H9 (cell line): ENCODE results near the gene SS18L1. TPM values are rescaled to one million over a fixed set of nuclear protein-coding genes. Genes with fewer than 3 reads are reported as not detected.

Source experiments
- DNase-seq: peaks from one replicate; pipeline ENCODE4 v3.0.0-alpha.2; 2017
- H2AFZ ChIP-seq: one replicate; pipeline ENCODE4 v1.6.1; 2013; ENCODE audit warnings: mild to moderate bottlenecking, low read length, control low read depth, moderate library complexity
- H2AK5ac ChIP-seq: 2 replicates; pipeline ENCODE4 v1.6.1; 2013; ENCODE audit warnings: low read length, control low read depth, mixed read lengths; ENCODE audit not compliant: insufficient read length
- H2BK120ac ChIP-seq: one replicate; pipeline ENCODE4 v1.6.1; 2013; ENCODE audit warnings: low read depth, mild to moderate bottlenecking, low read length, control low read depth, inconsistent platforms; ENCODE audit not compliant: poor library complexity, severe bottlenecking
- H2BK12ac ChIP-seq: 2 replicates; pipeline ENCODE4 v1.6.1; 2013; ENCODE audit warnings: low read length, control low read depth, mixed read lengths, low read depth; ENCODE audit not compliant: insufficient read length
- H2BK15ac ChIP-seq: 2 replicates; pipeline ENCODE4 v1.6.1; 2013; ENCODE audit warnings: low read depth, low read length, control low read depth
- H2BK20ac ChIP-seq: one replicate; pipeline ENCODE4 v1.6.1; 2013; ENCODE audit warnings: low read depth, mild to moderate bottlenecking, low read length, control low read depth, inconsistent platforms; ENCODE audit not compliant: poor library complexity, severe bottlenecking
- H2BK5ac ChIP-seq: 2 replicates; pipeline ENCODE4 v1.6.1; 2013; ENCODE audit warnings: low read length, control low read depth, mixed read lengths; ENCODE audit not compliant: insufficient read length
- H3K14ac ChIP-seq: 2 replicates; pipeline ENCODE4 v1.6.1; 2013; ENCODE audit warnings: low read length, control low read depth; ENCODE audit not compliant: insufficient read depth
- H3K18ac ChIP-seq: 2 replicates; pipeline ENCODE4 v1.6.1; 2013; ENCODE audit warnings: low read depth, mild to moderate bottlenecking, mixed read lengths, low read length, control low read depth; ENCODE audit not compliant: insufficient read length
- H3K23ac ChIP-seq: 2 replicates; pipeline ENCODE4 v1.6.1; 2013; ENCODE audit warnings: low read length, control low read depth, mixed read lengths, low read depth; ENCODE audit not compliant: insufficient read length
- H3K23me2 ChIP-seq: 2 replicates; pipeline ENCODE4 v1.6.1; 2013; ENCODE audit warnings: low read depth, mild to moderate bottlenecking, mixed read lengths, low read length, control low read depth; ENCODE audit not compliant: insufficient read length, poor library complexity, severe bottlenecking
- H3K27ac ChIP-seq: 2 replicates; pipeline ENCODE4 v1.5.1; 2013; ENCODE audit warnings: low read length, control low read depth, mixed read lengths, low read depth; ENCODE audit not compliant: insufficient read length
- H3K27me3 ChIP-seq: 2 replicates; pipeline ENCODE4 v1.6.1; 2013; ENCODE audit warnings: low read length, control low read depth, inconsistent platforms; ENCODE audit not compliant: insufficient read depth
- H3K4ac ChIP-seq: 2 replicates; pipeline ENCODE4 v1.6.1; 2013; ENCODE audit warnings: low read depth, mild to moderate bottlenecking, control low read depth, inconsistent platforms, low read length, moderate library complexity
- H3K4me1 ChIP-seq: 2 replicates; pipeline ENCODE4 v1.6.1; 2013; ENCODE audit warnings: low read length, control low read depth, inconsistent platforms; ENCODE audit not compliant: insufficient read depth
- H3K4me2 ChIP-seq: 2 replicates; pipeline ENCODE4 v1.6.1; 2013; ENCODE audit warnings: low read length, control low read depth, mixed read lengths; ENCODE audit not compliant: insufficient read length, insufficient read depth
- H3K56ac ChIP-seq: 2 replicates; pipeline ENCODE4 v1.6.1; 2013; ENCODE audit warnings: low read depth, mild to moderate bottlenecking, mixed read lengths, low read length, control low read depth; ENCODE audit not compliant: insufficient read length
- H3K79me1 ChIP-seq: 2 replicates; pipeline ENCODE4 v1.6.1; 2013; ENCODE audit warnings: low read depth, mild to moderate bottlenecking, moderate library complexity, low read length, control low read depth, inconsistent platforms; ENCODE audit not compliant: insufficient read depth, poor library complexity, severe bottlenecking
- H3K79me2 ChIP-seq: 2 replicates; pipeline ENCODE4 v1.6.1; 2013; ENCODE audit warnings: low read length, control low read depth, inconsistent platforms; ENCODE audit not compliant: insufficient read depth
- H3K9ac ChIP-seq: 2 replicates; pipeline ENCODE4 v1.6.1; 2013; ENCODE audit warnings: low read length, control low read depth, mixed read lengths; ENCODE audit not compliant: insufficient read length; ENCODE audit errors: extremely low read depth
- H3K9me3 ChIP-seq: one replicate; pipeline ENCODE4 v1.6.1; 2013; ENCODE audit warnings: low read depth, low read length, inconsistent platforms; ENCODE audit not compliant: control insufficient read depth
- H3T11ph ChIP-seq: one replicate; pipeline ENCODE4 v1.6.1; 2013; ENCODE audit warnings: mild to moderate bottlenecking, low read length, control low read depth, inconsistent platforms
- H4K20me1 ChIP-seq: one replicate; pipeline ENCODE4 v1.6.1; 2013; ENCODE audit not compliant: control insufficient read depth, insufficient read length, insufficient read depth
- H4K5ac ChIP-seq: 2 replicates; pipeline ENCODE4 v1.6.1; 2013; ENCODE audit warnings: low read depth, mild to moderate bottlenecking, mixed read lengths, low read length, control low read depth; ENCODE audit not compliant: insufficient read length
- H4K8ac ChIP-seq: replicated peaks from 2 replicates; pipeline ENCODE4 v1.6.1; 2013; ENCODE audit warnings: low read length, control low read depth, mixed read lengths, low read depth; ENCODE audit not compliant: insufficient read length
- H4K91ac ChIP-seq: 2 replicates; pipeline ENCODE4 v1.6.1; 2013; ENCODE audit warnings: low read depth, mild to moderate bottlenecking, moderate library complexity, mixed read lengths, low read length, control low read depth; ENCODE audit not compliant: insufficient read length
- H3K27ac Mint-ChIP-seq, 3 experiments: 2 replicates in 2 of 3; 3 replicates in 1 of 3; pipeline ENCODE4 v1.8.0; 2020 to 2021; ENCODE audit warnings: mixed read lengths in 3 of 3, mild to moderate bottlenecking in 1 of 3, moderate library complexity in 1 of 3
- H3K27me3 Mint-ChIP-seq: 2 replicates; pipeline ENCODE4 v1.8.0; 2021; ENCODE audit warnings: low read depth, mild to moderate bottlenecking, moderate library complexity, mixed read lengths
- H3K36me3 Mint-ChIP-seq, 3 experiments: 2 replicates in 2 of 3; 3 replicates in 1 of 3; pipeline ENCODE4 v1.8.0; 2020 to 2021; ENCODE audit warnings: low read depth in 3 of 3, mixed read lengths in 3 of 3; ENCODE audit not compliant: insufficient read depth in 1 of 3
- H3K4me1 Mint-ChIP-seq, 2 experiments: 2 replicates each; pipeline ENCODE4 v1.8.0; 2020; ENCODE audit warnings: mixed read lengths in 2 of 2
- H3K4me3 Mint-ChIP-seq, 2 experiments: 2 replicates in 1 of 2; 3 replicates in 1 of 2; pipeline ENCODE4 v1.8.0; 2020 to 2021; ENCODE audit warnings: mild to moderate bottlenecking in 2 of 2, mixed read lengths in 2 of 2, moderate library complexity in 1 of 2
- H3K9me3 Mint-ChIP-seq, 2 experiments: 2 replicates in 1 of 2; 3 replicates in 1 of 2; pipeline ENCODE4 v1.8.0; 2020; ENCODE audit warnings: mild to moderate bottlenecking in 2 of 2, mixed read lengths in 2 of 2, moderate library complexity in 1 of 2
- WGBS: extraction: QIAGEN DNeasy Blood & Tissue Kit; methylation state at CpG from one replicate; pipeline ENCODE4 v1.1.7; 2013; ENCODE audit warnings: missing lambda C conversion rate, low lambda C conversion rate, mixed read lengths; ENCODE audit not compliant: insufficient read length; ENCODE audit errors: extremely low coverage; 5-methylcytosine and 5-hydroxymethylcytosine counted together
- total RNA-seq: library from RNA; stranded (reverse); gene quantifications from 2 replicates; pipeline ENCODE4 v1.2.1, GENCODE V29; 2021
- TF ChIP-seq, protein P1 (sequence below): fragments of 200-600 bp; sonication (generic); conservative IDR thresholded peaks from 3 replicates; pipeline ENCODE4 v1.8.0; 2021; ENCODE audit warnings: antibody characterized with exemption, mild to moderate bottlenecking

SS18L1 gene
- total RNA-seq, 1 experiment from 2014 or later: 22.2 TPM

DNA sequence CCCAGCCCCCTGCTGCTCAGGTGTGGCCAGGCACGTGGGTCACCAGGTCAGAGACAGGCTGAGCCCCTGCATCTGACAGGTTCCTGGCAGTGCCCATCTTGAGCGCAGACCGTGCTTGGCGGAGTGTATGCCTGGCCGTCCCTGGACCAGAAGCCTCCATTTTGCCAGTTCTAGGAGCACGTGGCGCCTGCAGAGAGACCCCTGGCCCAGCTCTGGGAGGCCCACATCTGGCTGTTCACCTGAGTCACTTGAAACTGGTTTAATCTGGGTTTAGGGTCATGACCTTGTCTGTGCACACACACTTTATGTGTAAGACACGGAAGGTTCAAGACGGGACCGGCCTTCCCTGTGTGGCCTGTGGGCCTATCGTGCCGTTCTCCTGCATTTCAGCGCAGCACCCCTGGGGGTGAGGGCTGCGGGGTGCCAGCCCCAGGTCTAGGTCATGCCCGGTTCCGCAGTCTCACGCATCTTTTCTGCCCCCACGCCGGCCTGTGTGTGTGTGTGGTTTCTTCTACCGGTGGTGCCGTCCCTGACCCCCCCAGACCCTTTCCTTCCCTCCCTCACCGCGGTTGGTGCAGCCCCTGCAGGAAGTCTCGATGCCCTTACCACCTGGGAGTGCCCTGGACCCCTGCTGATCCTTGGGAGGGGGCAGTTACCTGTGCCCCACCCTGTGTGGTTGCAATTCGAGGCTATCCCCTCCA, 14.0 kb downstream of the SS18L1 start:
- H3K27ac Mint-ChIP-seq: peak overlapping the region in 2 of 3 experiments; percentile 48 to 68; a peak in 2 of 7 replicates
- no peak for DNase-seq

More for the DNA sequence above, 14.0 kb downstream of the SS18L1 start:
- Mint-ChIP-seq H3K4me1 (peaks cover 25 to 29% of the 10 kb centered on the region in 2 experiments), H3K27me3 (no peaks in the 10 kb centered on the region), H3K4me3 (no peak overlapping the region), H3K9me3 (peaks cover 4 to 6% of the 10 kb centered on the region in 2 experiments; a peak in 2 of 5 replicates), H3K36me3 (peaks cover 32 to 55% (median 50%) of the 10 kb centered on the region in 3 experiments)
- Histone ChIP-seq H4K8ac (no peak overlapping the region), H4K20me1 (no peaks in the 10 kb centered on the region), H3K56ac (no peak overlapping the region), H4K91ac (no peak overlapping the region), H2BK15ac (no peak overlapping the region), H3K23me2 (no peaks in the 10 kb centered on the region), H3K18ac (no peak overlapping the region), H3K23ac (no peak overlapping the region), H2BK5ac (no peak overlapping the region), H2AFZ (no peak overlapping the region), H3K79me2 (peaks cover 12% of the 10 kb centered on the region; the same call in 1 of the 2 replicates), H3K9ac (no peak overlapping the region), H3T11ph (no peak overlapping the region), H3K27ac (no peak overlapping the region), H2AK5ac (no peak overlapping the region), H2BK20ac (no peak overlapping the region), H3K14ac (no peak overlapping the region; the same call in 1 of the 2 replicates), H3K4me1 (no peaks in the 10 kb centered on the region), H3K27me3 (no peaks in the 10 kb centered on the region), H4K5ac (no peak overlapping the region), H3K79me1 (peaks cover 4% of the 10 kb centered on the region), H3K9me3 (no peaks in the 10 kb centered on the region), H2BK120ac (no peak overlapping the region), H2BK12ac (no peak overlapping the region), H3K4me2 (no peak overlapping the region), H3K4ac (no peak overlapping the region)
- no CpG with 5 or more reads among the region's 25 CpGs for WGBS
- TF ChIP-seq, protein P1, sequence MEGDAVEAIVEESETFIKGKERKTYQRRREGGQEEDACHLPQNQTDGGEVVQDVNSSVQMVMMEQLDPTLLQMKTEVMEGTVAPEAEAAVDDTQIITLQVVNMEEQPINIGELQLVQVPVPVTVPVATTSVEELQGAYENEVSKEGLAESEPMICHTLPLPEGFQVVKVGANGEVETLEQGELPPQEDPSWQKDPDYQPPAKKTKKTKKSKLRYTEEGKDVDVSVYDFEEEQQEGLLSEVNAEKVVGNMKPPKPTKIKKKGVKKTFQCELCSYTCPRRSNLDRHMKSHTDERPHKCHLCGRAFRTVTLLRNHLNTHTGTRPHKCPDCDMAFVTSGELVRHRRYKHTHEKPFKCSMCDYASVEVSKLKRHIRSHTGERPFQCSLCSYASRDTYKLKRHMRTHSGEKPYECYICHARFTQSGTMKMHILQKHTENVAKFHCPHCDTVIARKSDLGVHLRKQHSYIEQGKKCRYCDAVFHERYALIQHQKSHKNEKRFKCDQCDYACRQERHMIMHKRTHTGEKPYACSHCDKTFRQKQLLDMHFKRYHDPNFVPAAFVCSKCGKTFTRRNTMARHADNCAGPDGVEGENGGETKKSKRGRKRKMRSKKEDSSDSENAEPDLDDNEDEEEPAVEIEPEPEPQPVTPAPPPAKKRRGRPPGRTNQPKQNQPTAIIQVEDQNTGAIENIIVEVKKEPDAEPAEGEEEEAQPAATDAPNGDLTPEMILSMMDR: no peak
